Smooth muscle cell (in vitro differentiated cells): Measurements from ENCODE around the gene ADD1. TPM values are rescaled to one million over a fixed set of nuclear protein-coding genes. Genes with fewer than 3 reads are reported as not detected.

Source experiments
- DNase-seq: peaks from one replicate; lab custom pipeline; 2025; ENCODE audit not compliant: unreplicated experiment; lab: John Stamatoyannopoulos, UW
- H2AFZ ChIP-seq: fragments of 200-600 bp; sonication (generic); 2 replicates; pipeline ENCODE4 v1.6.0; 2016; ENCODE audit warnings: antibody characterized with exemption, low read depth, mild to moderate bottlenecking
- H3F3A ChIP-seq: fragments of 200-600 bp; sonication (generic); 2 replicates; pipeline ENCODE4 v1.6.0; 2017; ENCODE audit warnings: antibody characterized with exemption, low read depth
- H3K27ac ChIP-seq: fragments of 200-600 bp; sonication (generic); 2 replicates; pipeline ENCODE4 v1.5.1; 2016; ENCODE audit warnings: low read depth, mild to moderate bottlenecking
- H3K27me3 ChIP-seq: fragments of 200-600 bp; sonication (generic); 2 replicates; pipeline ENCODE4 v1.6.1; 2016; ENCODE audit warnings: low read depth, mild to moderate bottlenecking
- H3K36me3 ChIP-seq: fragments of 200-600 bp; sonication (generic); 2 replicates; pipeline ENCODE4 v1.5.1; 2016; ENCODE audit warnings: low read depth
- H3K4me1 ChIP-seq: fragments of 200-600 bp; sonication (generic); 2 replicates; pipeline ENCODE4 v1.5.1; 2016; ENCODE audit warnings: low read depth
- H3K4me2 ChIP-seq: fragments of 200-600 bp; sonication (generic); 2 replicates; pipeline ENCODE4 v1.6.0; 2016; ENCODE audit warnings: mild to moderate bottlenecking
- H3K4me3 ChIP-seq: fragments of 200-600 bp; sonication (generic); 2 replicates; pipeline ENCODE4 v1.5.1; 2016; ENCODE audit warnings: mild to moderate bottlenecking
- H3K79me2 ChIP-seq: fragments of 200-600 bp; sonication (generic); 2 replicates; pipeline ENCODE4 v1.6.0; 2016; ENCODE audit warnings: low read depth, mild to moderate bottlenecking
- H3K9ac ChIP-seq: fragments of 200-600 bp; sonication (generic); 2 replicates; pipeline ENCODE4 v1.6.0; 2016; ENCODE audit warnings: low read depth
- H3K9me3 ChIP-seq: fragments of 200-600 bp; sonication (generic); replicated peaks from 2 replicates; pipeline ENCODE4 v1.5.1; 2016; ENCODE audit warnings: low read depth
- H4K20me1 ChIP-seq: fragments of 200-600 bp; sonication (generic); 2 replicates; pipeline ENCODE4 v1.6.0; 2016; ENCODE audit warnings: low read depth
- WGBS: methylation state at CpG from one replicate; pipeline ENCODE4 v1.1.7; 2016; ENCODE audit warnings: low lambda C conversion rate; 5-methylcytosine and 5-hydroxymethylcytosine counted together
- polyA plus RNA-seq: library from polyadenylated mRNA; unstranded; fragments of >200 nt; fragmentation: Nextera tagmentation; extraction: Ambion mirVana; gene quantifications from 2 replicates; pipeline ENCODE4 v1.2.1, GENCODE V29; 2016
- total RNA-seq: library from RNA; depleted of rRNA; stranded (reverse); fragments of >200 nt; gene quantifications from 2 replicates; pipeline ENCODE4 v1.2.3, GENCODE V29; 2014
- TF ChIP-seq, protein P1 (sequence below): fragments of 200-600 bp; sonication (generic); IDR thresholded peaks from 2 replicates; pipeline ENCODE4 v1.5.1; 2017; ENCODE audit warnings: borderline replicate concordance, mild to moderate bottlenecking, antibody characterized with exemption; ENCODE audit not compliant: insufficient read depth, poor library complexity, severe bottlenecking

ADD1 gene
- total and polyA plus RNA-seq, 2 experiments from 2014 or later, result 109 to 175 TPM

GRCh38 chr4:2812612-2813354 lies 30.9 kb upstream of the ADD1 start:
- H3F3A ChIP-seq, result no peaks in the 10 kb centered on the region
- no peak overlapping the region for H3K4me3 ChIP-seq
- H3K79me2 ChIP-seq, result peaks cover 50% of the 10 kb centered on the region
- peaks cover 3% of the 10 kb centered on the region for H3K4me1 ChIP-seq
- peaks cover 68% of the 10 kb centered on the region for H4K20me1 ChIP-seq
- H3K27me3 ChIP-seq, result no peaks in the 10 kb centered on the region
- peaks cover 3% of the 10 kb centered on the region for H3K9me3 ChIP-seq
- TF ChIP-seq, protein P1, sequence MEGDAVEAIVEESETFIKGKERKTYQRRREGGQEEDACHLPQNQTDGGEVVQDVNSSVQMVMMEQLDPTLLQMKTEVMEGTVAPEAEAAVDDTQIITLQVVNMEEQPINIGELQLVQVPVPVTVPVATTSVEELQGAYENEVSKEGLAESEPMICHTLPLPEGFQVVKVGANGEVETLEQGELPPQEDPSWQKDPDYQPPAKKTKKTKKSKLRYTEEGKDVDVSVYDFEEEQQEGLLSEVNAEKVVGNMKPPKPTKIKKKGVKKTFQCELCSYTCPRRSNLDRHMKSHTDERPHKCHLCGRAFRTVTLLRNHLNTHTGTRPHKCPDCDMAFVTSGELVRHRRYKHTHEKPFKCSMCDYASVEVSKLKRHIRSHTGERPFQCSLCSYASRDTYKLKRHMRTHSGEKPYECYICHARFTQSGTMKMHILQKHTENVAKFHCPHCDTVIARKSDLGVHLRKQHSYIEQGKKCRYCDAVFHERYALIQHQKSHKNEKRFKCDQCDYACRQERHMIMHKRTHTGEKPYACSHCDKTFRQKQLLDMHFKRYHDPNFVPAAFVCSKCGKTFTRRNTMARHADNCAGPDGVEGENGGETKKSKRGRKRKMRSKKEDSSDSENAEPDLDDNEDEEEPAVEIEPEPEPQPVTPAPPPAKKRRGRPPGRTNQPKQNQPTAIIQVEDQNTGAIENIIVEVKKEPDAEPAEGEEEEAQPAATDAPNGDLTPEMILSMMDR, result no peak
- H3K9ac ChIP-seq, result no peak overlapping the region
- H3K27ac ChIP-seq, result no peak overlapping the region
- no peak overlapping the region for H3K4me2 ChIP-seq
- whole genome bisulfite sequencing, result 76% methylated on average over 18 of the region's 20 CpGs
- no peaks in the 10 kb centered on the region for H3K36me3 ChIP-seq
- no peak for DNase-seq
- no peak overlapping the region for H2AFZ ChIP-seq

- no peak overlapping the region for H3K4me2 ChIP-seq
- H3K36me3 ChIP-seq, result no peaks in the 10 kb centered on the region
- DNase-seq, result no peak
- H2AFZ ChIP-seq, result no peak overlapping the region
- TF ChIP-seq, protein P1, result no peak
- no peak overlapping the region for H3K9ac ChIP-seq
- H3F3A ChIP-seq, result no peaks in the 10 kb centered on the region
- H3K27me3 ChIP-seq, result no peaks in the 10 kb centered on the region
- H3K79me2 ChIP-seq, result peaks cover 49% of the 10 kb centered on the region
- 94% methylated on average over 17 of the region's 17 CpGs for WGBS
- peaks cover 3% of the 10 kb centered on the region for H3K9me3 ChIP-seq
- peaks cover 4% of the 10 kb centered on the region for H3K4me1 ChIP-seq
- H3K27ac ChIP-seq, result no peak overlapping the region
- peaks cover 64% of the 10 kb centered on the region for H4K20me1 ChIP-seq
- no peak overlapping the region for H3K4me3 ChIP-seq
Measured at GRCh38 chr4:2813446-2814405, 29.9 kb upstream of the ADD1 start.

- TF ChIP-seq, protein P1, result no peak
- Histone ChIP-seq H4K20me1 (peaks cover 68% of the 10 kb centered on the region), H3K36me3 (no peaks in the 10 kb centered on the region), H3F3A (no peaks in the 10 kb centered on the region), H3K9ac (no peak overlapping the region), H2AFZ (no peak overlapping the region), H3K4me1 (peaks cover 4% of the 10 kb centered on the region), H3K27ac (no peak overlapping the region), H3K4me3 (no peak overlapping the region), H3K27me3 (no peaks in the 10 kb centered on the region), H3K4me2 (no peak overlapping the region), H3K79me2 (peaks cover 58% of the 10 kb centered on the region), H3K9me3 (peaks cover 3% of the 10 kb centered on the region)
- 80% methylated on average over 7 of the region's 7 CpGs for WGBS
- DNase-seq, result no peak
Measured at GRCh38 chr4:2814627-2815270, 28.9 kb upstream of the ADD1 start.
